IMR-90 (cell line): Measurements from ENCODE around the gene FAM131B. TPM values are rescaled to one million over a fixed set of nuclear protein-coding genes. Genes with fewer than 3 reads are reported as not detected.

Source experiments
- ATAC-seq: fragments of 200-7000 bp; cut with Tn5 transposase; 2 replicates; pipeline ENCODE4 v1.9.1; 2020; ENCODE audit warnings: low read depth, mild to moderate bottlenecking, moderate library complexity
- BruUV-seq: library from RNA; stranded (reverse); fragments of 400-500 nt; replicated peaks from 2 replicates; lab custom pipeline; 2021; lab: Mats Ljungman, UMichigan
- CTCF ChIA-PET: fragments of 300-600 bp; formaldehyde crosslinking; extraction: SDS; loops from one replicate; lab custom pipeline; 2021; ENCODE audit warnings: antibody characterized with exemption; lab: Yijun Ruan, JAX
- POLR2A ChIA-PET: fragments of 300-600 bp; sonication (Branson Sonifier 250); formaldehyde crosslinking; loops from one replicate; lab custom pipeline; 2022; ENCODE audit warnings: antibody characterized with exemption; ENCODE audit not compliant: unreplicated experiment; lab: Charles Lee
- DNase-seq: peaks from one replicate; pipeline ENCODE4 v3.0.0; 2013
- H2AFZ ChIP-seq: replicated peaks from 2 replicates; pipeline ENCODE3; 2013; ENCODE audit warnings: low read length, mild to moderate bottlenecking; ENCODE audit not compliant: poor library complexity
- H2AK5ac ChIP-seq: 2 replicates; pipeline ENCODE4 v1.6.1; 2013; ENCODE audit warnings: low read depth, low read length, inconsistent platforms
- H2AK9ac ChIP-seq: replicated peaks from 2 replicates; pipeline ENCODE3; 2013; ENCODE audit warnings: mild to moderate bottlenecking, low read depth, low read length, moderate library complexity; ENCODE audit not compliant: poor library complexity
- H2BK120ac ChIP-seq: 2 replicates; pipeline ENCODE4 v1.6.1; 2013; ENCODE audit warnings: low read depth, low read length, inconsistent platforms
- H2BK15ac ChIP-seq: 3 replicates; pipeline ENCODE4 v1.6.1; 2013; ENCODE audit warnings: low read depth, low read length, inconsistent platforms
- H2BK20ac ChIP-seq: 2 replicates; pipeline ENCODE4 v1.6.1; 2013; ENCODE audit warnings: low read depth, mild to moderate bottlenecking, inconsistent platforms, low read length, moderate library complexity
- H2BK5ac ChIP-seq: 2 replicates; pipeline ENCODE4 v1.6.1; 2013; ENCODE audit warnings: mild to moderate bottlenecking, low read depth, low read length, inconsistent platforms; ENCODE audit not compliant: poor library complexity, severe bottlenecking
- H3K14ac ChIP-seq: replicated peaks from 2 replicates; pipeline ENCODE4 v1.6.1; 2013; ENCODE audit warnings: low read depth, low read length, inconsistent platforms
- H3K18ac ChIP-seq: 2 replicates; pipeline ENCODE4 v1.6.1; 2013; ENCODE audit warnings: low read depth, low read length, control low read depth
- H3K23ac ChIP-seq: 2 replicates; pipeline ENCODE4 v1.6.1; 2013; ENCODE audit warnings: low read depth, low read length, inconsistent platforms
- H3K27ac ChIP-seq: 2 replicates; pipeline ENCODE4 v1.5.1; 2013; ENCODE audit warnings: mild to moderate bottlenecking, control low read depth, low read length; ENCODE audit not compliant: insufficient read depth
- H3K27me3 ChIP-seq: 2 replicates; pipeline ENCODE4 v1.6.1; 2013; ENCODE audit warnings: low read length; ENCODE audit not compliant: control insufficient read depth, insufficient read depth
- H3K36me3 ChIP-seq: 2 replicates; pipeline ENCODE4 v1.6.1; 2013; ENCODE audit warnings: low read length, mixed read lengths; ENCODE audit not compliant: control insufficient read depth, insufficient read depth
- H3K4ac ChIP-seq: 2 replicates; pipeline ENCODE4 v1.6.1; 2013; ENCODE audit warnings: low read depth, low read length, inconsistent platforms
- H3K4me1 ChIP-seq: 2 replicates; pipeline ENCODE4 v1.6.1; 2013; ENCODE audit warnings: low read length, mixed read lengths; ENCODE audit not compliant: control insufficient read depth, insufficient read depth
- H3K4me2 ChIP-seq: 2 replicates; pipeline ENCODE4 v1.6.1; 2013; ENCODE audit warnings: low read depth, mild to moderate bottlenecking, control low read depth, low read length, moderate library complexity
- H3K4me3 ChIP-seq: 2 replicates; pipeline ENCODE4 v1.5.1; 2013; ENCODE audit warnings: low read depth, mild to moderate bottlenecking, control low read depth, low read length, moderate library complexity; ENCODE audit not compliant: insufficient read depth
- H3K56ac ChIP-seq: 2 replicates; pipeline ENCODE4 v1.6.1; 2013; ENCODE audit warnings: low read length, inconsistent platforms; ENCODE audit not compliant: insufficient read depth; ENCODE audit errors: extremely low read depth
- H3K79me1 ChIP-seq, 2 experiments: 2 replicates each; pipeline ENCODE4 v1.6.1; 2013; ENCODE audit warnings: low read length in 2 of 2, inconsistent platforms in 1 of 2, low read depth in 1 of 2
- H3K9ac ChIP-seq: 2 replicates; pipeline ENCODE4 v1.6.1; 2013; ENCODE audit warnings: low read depth, low read length, control low read depth
- H3K9me1 ChIP-seq: 2 replicates; pipeline ENCODE4 v1.6.1; 2013; ENCODE audit warnings: low read length, inconsistent platforms; ENCODE audit not compliant: insufficient read depth
- H3K9me3 ChIP-seq: 2 replicates; pipeline ENCODE4 v1.6.1; 2013; ENCODE audit warnings: low read length; ENCODE audit not compliant: control insufficient read depth, insufficient read depth
- H4K20me1 ChIP-seq: 2 replicates; pipeline ENCODE4 v1.6.1; 2013; ENCODE audit warnings: low read length, inconsistent platforms; ENCODE audit not compliant: insufficient read depth
- H4K5ac ChIP-seq: 2 replicates; pipeline ENCODE4 v1.6.1; 2013; ENCODE audit warnings: mild to moderate bottlenecking, low read depth, low read length, control low read depth
- H4K8ac ChIP-seq, 2 experiments: 2 replicates each; pipeline ENCODE4 v1.6.1; 2013; ENCODE audit warnings: low read depth in 2 of 2, low read length in 2 of 2, control low read depth in 1 of 2, inconsistent platforms in 1 of 2
- H4K91ac ChIP-seq: 2 replicates; pipeline ENCODE4 v1.6.1; 2013; ENCODE audit warnings: low read depth, low read length, inconsistent platforms; ENCODE audit not compliant: insufficient read depth
- CTCF ChIP-seq: conservative IDR thresholded peaks from 2 replicates; pipeline ENCODE4 v1.5.1; 2012; ENCODE audit warnings: mild to moderate bottlenecking, low read depth, low read length, improper control_type of control experiment
- MXI1 ChIP-seq: IDR thresholded peaks from 2 replicates; pipeline ENCODE4 v1.6.1; 2012; ENCODE audit warnings: low read depth, mild to moderate bottlenecking, low read length, moderate library complexity, borderline replicate concordance
- NFE2L2 ChIP-seq: fragments of 150-350 bp; IDR thresholded peaks from 2 replicates; pipeline ENCODE4 v1.6.1; 2016; ENCODE audit warnings: low read depth, mild to moderate bottlenecking, low read length
- RAD21 ChIP-seq: IDR thresholded peaks from 2 replicates; pipeline ENCODE4 v1.6.1; 2012; ENCODE audit warnings: low read length, improper control_type of control experiment
- RFX5 ChIP-seq: IDR thresholded peaks from 2 replicates; pipeline ENCODE4 v1.8.0; 2012; ENCODE audit warnings: low read depth, mild to moderate bottlenecking, low read length, moderate library complexity
- SMC3 ChIP-seq: fragments of 150-350 bp; IDR thresholded peaks from 2 replicates; pipeline ENCODE4 v1.6.1; 2016; ENCODE audit warnings: low read depth, mild to moderate bottlenecking, antibody characterized with exemption, low read length, moderate library complexity
- WGBS, 2 experiments: methylation state at CpG; one replicate each; pipeline versions ENCODE4 v1.1.5 to v1.1.7; 2013; ENCODE audit warnings: missing lambda C conversion rate in 2 of 2; ENCODE audit not compliant: insufficient read length in 1 of 2; ENCODE audit errors: extremely low coverage in 2 of 2; 5-methylcytosine and 5-hydroxymethylcytosine counted together
- dilution Hi-C: fragments of 300-500 bp; cut with HindIII; formaldehyde crosslinking; loops from one replicate; pipeline ENCODE4 v1.14.3; 2018; ENCODE audit warnings: low sequenced_read_pairs; ENCODE audit not compliant: unreplicated experiment
- in situ Hi-C: fragments of 300-500 bp; cut with MboI; formaldehyde crosslinking; loops from 3 replicates; pipeline ENCODE4 v1.14.3; 2019; ENCODE audit warnings: low sequenced_read_pairs, inconsistent platforms, mixed read lengths
- intact Hi-C: fragments of 100-400 bp; cut with micrococcal nuclease; formaldehyde crosslinking; loops from 2 replicates; pipeline ENCODE4 v1.10.0; 2022
- polyA plus RNA-seq, 3 experiments: library from polyadenylated mRNA; depleted of rRNA; stranded (reverse); fragments of >200 nt; gene quantifications; 2 replicates each; pipeline ENCODE4 v1.2.3, GENCODE V29; 2012; ENCODE audit warnings: low replicate concordance in 1 of 3
- total RNA-seq: library from RNA; depleted of rRNA; stranded (reverse); fragments of >200 nt; gene quantifications from 2 replicates; pipeline ENCODE4 v1.2.3, GENCODE V29; 2012

Gene FAM131B
- total and polyA plus RNA-seq, 2 of the 4 experiments (the other 2 are of a cell fraction) = 3.4 to 4.3 TPM

GRCh38 chr7:143305423-143306070 lies 57.0 kb downstream of the FAM131B start:
- H2AFZ ChIP-seq = peak overlapping the region; percentile 26
- 76% methylated on average over 5 of the region's 10 CpGs; no CpG with 5 or more reads in 1 of the 2 experiments for WGBS, 2 experiments
- no peak overlapping the region for H3K27ac ChIP-seq
- no peak overlapping the region for H4K8ac ChIP-seq
- dilution Hi-C loops = no loop called here
- TF ChIP-seq CTCF (peak; percentile 52), NFE2L2 (no peak), SMC3 (peak; percentile 64), RFX5 (no peak), MXI1 (no peak), RAD21 (peak; percentile 69)
- peaks cover 17 to 24% of the 10 kb centered on the region in 2 experiments for H3K79me1 ChIP-seq
- H4K20me1 ChIP-seq = peaks cover 8% of the 10 kb centered on the region; the same call in 1 of the 2 replicates
- 0 out of 2 replicates have a peak, but pooled peaks cover 5% of the 10 kb centered on the region for H3K9me1 ChIP-seq
- no peak overlapping the region for H2AK5ac ChIP-seq
- in situ Hi-C loops = no loop called here
- DNase-seq = peak; percentile 37
- no peak overlapping the region for H4K91ac ChIP-seq
- H2BK120ac ChIP-seq = no peak overlapping the region
- no peak overlapping the region for H3K14ac ChIP-seq
- H4K5ac ChIP-seq = no peak overlapping the region
- no peak overlapping the region for H3K18ac ChIP-seq
- peaks cover 39% of the 10 kb centered on the region for H3K36me3 ChIP-seq
- no peak overlapping the region for H2BK5ac ChIP-seq
- peaks cover 4% of the 10 kb centered on the region for H3K4me1 ChIP-seq
- ChIA-PET POLR2A (no interaction called here), CTCF (interaction anchor here (0.8 to 1.1 kb wide), 2 partner anchors 75 to 89 kb away, joined by 3 to 5 read pairs; no protein-coding TSS in a partner anchor)
- no peak overlapping the region for H3K56ac ChIP-seq
- no peaks in the 10 kb centered on the region for H3K9me3 ChIP-seq
- H2AK9ac ChIP-seq = peak overlapping the region; percentile 28
- H3K9ac ChIP-seq = no peak overlapping the region
- no peak overlapping the region for H2BK20ac ChIP-seq
- H3K4me3 ChIP-seq = no peak overlapping the region
- no peak overlapping the region for H3K23ac ChIP-seq
- no peaks in the 10 kb centered on the region for H3K27me3 ChIP-seq
- intact Hi-C loops = no loop called here
- no peak for ATAC-seq
- H3K4me2 ChIP-seq = no peak overlapping the region
- BruUV-seq = TSS peak; percentile 48
- H2BK15ac ChIP-seq = no peak overlapping the region
- no peak overlapping the region for H3K4ac ChIP-seq
